GM19372 (cell line): ENCODE results near the gene TBX4.
"Not testable (repeated sequence)": the region's sequence is repeated elsewhere in the genome, so short reads cannot be mapped to it uniquely, and the experiment has no call there.

Source experiments
- ATAC-seq: cut with Tn5 transposase; IDR thresholded peaks from one replicate; pipeline ENCODE4 v1.9.1; 2021; ENCODE audit warnings: mild to moderate bottlenecking, low read depth, moderate library complexity; ENCODE audit not compliant: unreplicated experiment

Gene TBX4

GRCh38 chr17:61494325-61495160 lies 42.3 kb downstream of the TBX4 start:
- no peak for ATAC-seq

- no peak for ATAC-seq
Measured at GRCh38 chr17:61495161-61495857, 43.1 kb downstream of the TBX4 start.

GRCh38 chr17:61496174-61496956 lies 44.1 kb downstream of the TBX4 start:
- no peak for ATAC-seq

DNA sequence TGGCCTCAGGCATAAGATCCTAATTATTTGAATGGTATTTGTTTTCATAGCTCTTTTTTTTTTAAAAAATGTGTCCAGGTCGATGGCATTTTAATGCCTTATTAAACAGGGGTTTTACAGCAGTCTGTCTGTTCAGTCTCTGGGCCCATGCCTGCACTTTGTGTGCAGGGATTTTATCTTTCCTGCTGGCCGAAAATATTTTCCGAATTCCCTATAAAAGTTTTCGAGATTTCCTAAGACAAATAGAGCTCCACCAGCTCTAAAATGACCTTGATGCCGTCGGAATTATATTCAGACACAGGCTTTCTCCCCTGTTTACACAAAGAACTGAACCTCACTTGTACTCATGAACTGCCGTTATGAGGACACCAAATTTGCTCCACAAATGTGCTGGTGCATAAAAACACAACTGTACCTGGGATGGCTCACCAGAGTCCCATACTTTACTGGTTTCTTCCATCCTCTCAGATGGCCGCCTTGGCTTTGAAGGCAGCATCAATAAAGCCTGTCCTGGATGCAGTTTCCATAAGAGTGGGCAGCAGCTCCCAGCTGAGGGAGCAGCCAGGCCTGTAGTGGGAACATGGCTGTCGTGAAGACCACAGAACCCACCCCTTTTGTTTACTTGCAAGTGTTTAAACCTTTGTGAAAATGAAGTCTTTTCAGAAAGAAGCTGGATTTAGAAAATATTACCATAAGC lies 44.9 kb downstream of the TBX4 start:
- no peak for ATAC-seq

- no peak for ATAC-seq
Measured at GRCh38 chr17:61498042-61498994, 46.1 kb downstream of the TBX4 start.

DNA sequence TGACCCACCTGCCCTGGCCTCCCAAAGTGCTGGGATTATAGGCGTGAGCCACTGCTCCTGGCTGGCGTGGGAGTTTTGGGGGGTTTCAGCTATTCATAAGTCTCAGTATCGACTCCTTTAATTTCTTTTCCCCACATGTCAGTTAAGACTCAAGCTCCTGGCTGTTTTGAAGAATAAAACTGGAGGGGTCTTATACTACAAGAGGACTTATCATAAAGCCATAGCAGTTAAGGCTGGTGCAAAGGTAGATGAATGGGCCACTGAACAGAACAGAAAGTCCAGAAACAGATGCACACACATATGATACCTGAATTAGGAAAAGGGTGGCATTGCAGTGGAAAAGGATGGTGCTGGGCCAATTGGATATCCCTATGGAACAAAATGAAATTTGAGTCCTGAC lies 47.4 kb downstream of the TBX4 start:
- no peak for ATAC-seq

- ATAC-seq: no peak
Measured at GRCh38 chr17:61500287-61500686, 48.1 kb downstream of the TBX4 start.

- ATAC-seq: no peak
Measured at GRCh38 chr17:61502292-61502691, 50.1 kb downstream of the TBX4 start.

DNA sequence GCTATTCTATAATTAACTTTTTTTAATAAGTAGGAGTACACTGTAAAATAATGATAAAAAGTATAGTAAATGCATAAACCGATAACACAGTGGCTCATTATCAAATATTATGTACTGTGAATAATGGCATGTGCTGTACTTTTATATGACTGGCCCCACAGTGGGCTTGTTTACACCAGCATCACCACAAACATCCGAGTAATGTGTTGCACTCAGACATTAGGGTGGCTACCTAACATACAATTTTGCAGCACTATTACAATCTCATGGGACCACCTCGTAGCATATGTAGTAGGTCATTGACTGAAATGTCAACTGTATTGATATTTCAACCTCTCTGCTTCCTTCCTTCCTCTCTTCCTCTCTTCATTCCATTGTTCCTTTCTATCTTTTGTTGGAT lies 51.7 kb downstream of the TBX4 start:
- ATAC-seq: no peak

- ATAC-seq: no peak
Measured at GRCh38 chr17:61504697-61505096, 52.5 kb downstream of the TBX4 start.

DNA sequence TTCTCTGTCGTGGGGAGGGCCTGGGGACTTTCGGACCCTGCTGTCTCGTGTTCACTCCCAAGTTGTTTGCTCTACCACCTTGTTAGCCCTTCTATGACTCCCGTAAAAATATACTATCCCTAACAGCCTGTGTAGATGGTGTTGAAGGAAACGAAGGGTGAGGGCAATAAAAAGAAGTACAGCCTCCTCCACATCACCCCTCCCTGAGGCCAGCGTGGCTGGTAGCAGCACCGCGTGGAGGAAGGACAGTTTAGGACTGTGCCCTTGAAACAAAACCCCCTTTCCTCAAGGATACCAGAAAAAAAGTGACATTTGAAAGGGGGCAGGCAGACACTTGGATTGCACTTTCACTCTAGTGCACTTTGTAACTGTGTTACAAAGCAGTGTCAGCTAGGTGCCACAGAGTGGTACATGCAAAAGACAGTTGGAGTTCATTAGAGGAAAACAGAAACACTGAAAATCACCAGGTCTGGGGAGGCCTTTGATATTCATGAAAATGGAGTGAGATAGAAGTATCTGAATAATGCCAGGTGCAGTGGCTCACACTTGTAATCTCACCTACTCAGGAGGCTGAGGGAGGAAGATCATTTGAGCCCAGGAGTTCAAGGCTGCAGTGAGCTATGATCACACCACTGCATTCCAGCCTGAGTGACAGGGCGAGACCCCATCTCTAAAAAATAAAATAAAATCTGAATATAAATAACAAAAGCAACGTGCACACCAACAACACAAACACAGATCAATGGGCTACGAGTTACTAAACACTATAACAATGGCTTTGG lies 53.8 kb downstream of the TBX4 start:
- ATAC-seq: no peak

- ATAC-seq: no peak
Measured at GRCh38 chr17:61507383-61508066, 55.3 kb downstream of the TBX4 start.

DNA sequence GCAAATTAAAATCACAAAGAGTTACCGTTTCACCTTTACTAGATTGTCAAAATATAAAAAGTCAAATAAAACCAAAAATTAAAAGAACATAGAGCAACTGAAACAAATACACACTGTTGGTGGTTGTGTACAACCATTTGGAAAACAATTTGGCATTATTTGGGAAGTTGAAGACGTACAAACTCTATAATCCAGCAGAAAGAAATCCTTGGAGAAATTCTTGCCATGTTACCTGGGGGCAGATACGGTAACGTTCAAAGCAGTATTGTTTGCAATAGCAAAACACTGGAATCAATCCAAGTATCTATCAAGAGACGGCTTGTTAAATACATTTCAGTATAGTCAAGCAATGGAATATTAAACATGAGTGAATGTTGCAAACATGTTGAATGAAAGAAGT lies 56.7 kb downstream of the TBX4 start:
- ATAC-seq: no peak

- ATAC-seq: not testable (repeated sequence)
Measured at GRCh38 chr17:61509454-61509853, 57.2 kb downstream of the TBX4 start.

DNA sequence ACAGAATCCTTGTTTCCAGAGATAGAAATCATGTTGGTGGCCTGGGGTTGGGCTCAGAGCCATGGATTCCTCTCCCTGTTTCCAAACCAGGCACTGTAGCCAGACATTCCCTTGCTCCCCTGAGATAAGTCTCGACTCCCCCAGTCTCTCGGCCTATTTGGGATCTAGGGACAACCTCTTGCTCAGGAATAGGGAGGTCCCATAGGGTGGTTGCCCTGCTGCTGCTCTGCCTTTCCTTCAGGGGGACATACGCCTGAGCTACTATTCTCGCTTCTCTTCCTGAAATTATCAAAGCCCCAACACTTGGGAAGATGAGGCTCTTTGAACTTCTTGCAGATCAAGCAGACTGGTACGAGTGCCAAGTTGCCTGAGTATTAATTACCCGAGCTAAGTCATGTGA lies 58.0 kb downstream of the TBX4 start:
- ATAC-seq: no peak

DNA sequence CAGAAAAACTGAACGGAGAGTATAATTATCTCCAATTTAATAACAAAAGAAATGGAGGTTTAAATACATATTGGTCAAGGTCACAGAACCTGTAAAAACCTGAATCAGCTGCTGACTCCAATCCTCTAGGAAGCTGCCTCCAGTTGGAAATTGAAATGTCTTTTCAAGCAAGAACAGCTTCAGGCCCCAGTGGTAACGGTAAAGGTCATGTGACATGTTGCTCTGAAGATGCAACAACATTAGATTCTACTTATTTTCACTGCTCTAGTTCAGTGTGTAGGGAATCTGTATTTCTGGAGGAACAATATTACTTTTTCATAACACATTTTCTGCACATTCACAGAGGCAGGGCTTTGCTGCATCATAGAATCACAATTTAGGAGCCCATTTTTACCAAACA lies 58.8 kb downstream of the TBX4 start:
- ATAC-seq: no peak

- ATAC-seq: no peak
Measured at GRCh38 chr17:61511480-61512182, 59.4 kb downstream of the TBX4 start.

- ATAC-seq: no peak
Measured at GRCh38 chr17:61514491-61514890, 62.3 kb downstream of the TBX4 start.
